Hepatocyte (in vitro differentiated cells): ENCODE measurements around the gene SLC38A10. TPM values are rescaled to one million over a fixed set of nuclear protein-coding genes. Genes with fewer than 3 reads are reported as not detected.
A peak's percentile ranks its signal among the peaks of the same experiment; 100 is the strongest.

Source experiments
- DNase-seq: peaks from one replicate; pipeline ENCODE4 v3.0.0-alpha.2; 2016; ENCODE audit warnings: low spot score
- H2AFZ ChIP-seq: fragments of 200-600 bp; sonication (generic); 2 replicates; pipeline ENCODE4 v1.6.0; 2016; ENCODE audit warnings: antibody characterized with exemption, mild to moderate bottlenecking
- H3K27ac ChIP-seq: fragments of 200-600 bp; sonication (generic); 2 replicates; pipeline ENCODE4 v1.5.1; 2016; ENCODE audit warnings: mild to moderate bottlenecking
- H3K27me3 ChIP-seq: fragments of 200-600 bp; sonication (generic); 2 replicates; pipeline ENCODE4 v1.6.1; 2016
- H3K36me3 ChIP-seq: fragments of 200-600 bp; sonication (generic); replicated peaks from 2 replicates; pipeline ENCODE4 v1.5.1; 2016; ENCODE audit warnings: low read depth; ENCODE audit not compliant: insufficient read depth
- H3K4me1 ChIP-seq: fragments of 200-600 bp; sonication (generic); 2 replicates; pipeline ENCODE4 v1.5.1; 2016; ENCODE audit warnings: mild to moderate bottlenecking, moderate library complexity; ENCODE audit not compliant: insufficient read depth
- H3K4me2 ChIP-seq: fragments of 200-600 bp; sonication (generic); 2 replicates; pipeline ENCODE4 v1.6.0; 2016
- H3K4me3 ChIP-seq: fragments of 200-600 bp; sonication (generic); 2 replicates; pipeline ENCODE4 v1.5.1; 2016; ENCODE audit warnings: mild to moderate bottlenecking
- H3K79me2 ChIP-seq: fragments of 200-600 bp; sonication (generic); 2 replicates; pipeline ENCODE4 v1.6.0; 2017; ENCODE audit warnings: mild to moderate bottlenecking
- H3K9me2 ChIP-seq: fragments of 200-600 bp; sonication (generic); replicated peaks from 2 replicates; pipeline ENCODE4 v1.6.0; 2017; ENCODE audit warnings: mild to moderate bottlenecking; ENCODE audit not compliant: insufficient read depth
- H3K9me3 ChIP-seq: fragments of 200-600 bp; sonication (generic); 2 replicates; pipeline ENCODE4 v1.5.1; 2016; ENCODE audit warnings: low read depth, mild to moderate bottlenecking
- H4K20me1 ChIP-seq: fragments of 200-600 bp; sonication (generic); 2 replicates; pipeline ENCODE4 v1.6.0; 2016; ENCODE audit warnings: mild to moderate bottlenecking; ENCODE audit not compliant: insufficient read depth, poor library complexity, severe bottlenecking
- EZH2 ChIP-seq: fragments of 200-600 bp; sonication (generic); IDR thresholded peaks from 2 replicates; pipeline ENCODE4 v1.6.1; 2016; ENCODE audit warnings: antibody characterized with exemption, mild to moderate bottlenecking, borderline replicate concordance
- EZH2phosphoT487 ChIP-seq: fragments of 200-600 bp; sonication (generic); IDR thresholded peaks from one replicate; pipeline ENCODE4 v1.6.1; 2018; ENCODE audit warnings: antibody characterized with exemption, mild to moderate bottlenecking, low read depth, moderate library complexity; ENCODE audit not compliant: unreplicated experiment, severe bottlenecking
- WGBS: methylation state at CpG from one replicate; pipeline ENCODE4 v1.1.6; 2016; ENCODE audit warnings: low lambda C conversion rate; ENCODE audit errors: missing lambda C conversion rate; 5-methylcytosine and 5-hydroxymethylcytosine counted together
- polyA plus RNA-seq: library from polyadenylated mRNA; unstranded; fragments of >200 nt; fragmentation: Nextera tagmentation; extraction: Ambion mirVana; gene quantifications from 2 replicates; pipeline ENCODE4 v1.2.1, GENCODE V29; 2016
- total RNA-seq: library from RNA; depleted of rRNA; stranded (reverse); fragments of >200 nt; gene quantifications from 2 replicates; pipeline ENCODE4 v1.2.3, GENCODE V29; 2014
- TF ChIP-seq, protein P1 (sequence below): fragments of 200-600 bp; sonication (generic); IDR thresholded peaks from 2 replicates; pipeline ENCODE4 v1.5.1; 2016; ENCODE audit warnings: antibody characterized with exemption, mild to moderate bottlenecking; ENCODE audit not compliant: poor library complexity

The SLC38A10 gene
- total and polyA plus RNA-seq, 2 experiments from 2014 or later: 91.4 to 124 TPM

DNA sequence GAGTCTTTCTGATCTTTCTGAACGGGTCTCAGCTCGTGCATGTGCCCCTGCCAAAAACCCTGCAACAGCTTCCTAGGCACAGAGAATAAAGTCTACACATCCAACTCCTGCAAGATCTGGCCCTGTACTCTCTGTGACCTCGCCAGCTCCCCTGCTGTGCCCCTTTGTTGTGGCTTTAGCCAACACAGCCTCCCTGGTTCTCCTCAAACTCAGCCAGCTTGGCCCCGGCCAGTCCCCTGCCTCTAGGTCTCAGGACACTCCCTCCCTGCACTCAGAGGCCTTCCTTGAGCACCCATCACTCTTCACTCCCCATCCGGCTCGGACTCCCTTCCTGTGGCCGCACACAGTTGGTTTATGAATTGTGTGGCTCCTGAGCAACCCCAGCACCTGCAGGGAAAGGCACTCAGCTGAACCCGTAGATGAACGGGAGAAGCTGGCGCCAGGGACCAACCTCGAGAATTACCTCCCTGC, 73.7 kb downstream of the SLC38A10 start:
- Histone ChIP-seq H2AFZ (no peak overlapping the region), H3K27me3 (no peaks in the 10 kb centered on the region), H3K4me2 (peak overlapping the region; percentile 99), H3K9me3 (no peaks in the 10 kb centered on the region), H3K36me3 (no peaks in the 10 kb centered on the region), H3K4me1 (no peaks in the 10 kb centered on the region), H3K9me2 (no peaks in the 10 kb centered on the region), H3K79me2 (peaks cover 7% of the 10 kb centered on the region), H3K27ac (no peak overlapping the region), H4K20me1 (no peaks in the 10 kb centered on the region), H3K4me3 (no peak overlapping the region)
- TF ChIP-seq, protein P1, sequence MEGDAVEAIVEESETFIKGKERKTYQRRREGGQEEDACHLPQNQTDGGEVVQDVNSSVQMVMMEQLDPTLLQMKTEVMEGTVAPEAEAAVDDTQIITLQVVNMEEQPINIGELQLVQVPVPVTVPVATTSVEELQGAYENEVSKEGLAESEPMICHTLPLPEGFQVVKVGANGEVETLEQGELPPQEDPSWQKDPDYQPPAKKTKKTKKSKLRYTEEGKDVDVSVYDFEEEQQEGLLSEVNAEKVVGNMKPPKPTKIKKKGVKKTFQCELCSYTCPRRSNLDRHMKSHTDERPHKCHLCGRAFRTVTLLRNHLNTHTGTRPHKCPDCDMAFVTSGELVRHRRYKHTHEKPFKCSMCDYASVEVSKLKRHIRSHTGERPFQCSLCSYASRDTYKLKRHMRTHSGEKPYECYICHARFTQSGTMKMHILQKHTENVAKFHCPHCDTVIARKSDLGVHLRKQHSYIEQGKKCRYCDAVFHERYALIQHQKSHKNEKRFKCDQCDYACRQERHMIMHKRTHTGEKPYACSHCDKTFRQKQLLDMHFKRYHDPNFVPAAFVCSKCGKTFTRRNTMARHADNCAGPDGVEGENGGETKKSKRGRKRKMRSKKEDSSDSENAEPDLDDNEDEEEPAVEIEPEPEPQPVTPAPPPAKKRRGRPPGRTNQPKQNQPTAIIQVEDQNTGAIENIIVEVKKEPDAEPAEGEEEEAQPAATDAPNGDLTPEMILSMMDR: no peak
- DNase-seq: no peak
- 84% methylated on average over 9 of the region's 11 CpGs for WGBS

DNA sequence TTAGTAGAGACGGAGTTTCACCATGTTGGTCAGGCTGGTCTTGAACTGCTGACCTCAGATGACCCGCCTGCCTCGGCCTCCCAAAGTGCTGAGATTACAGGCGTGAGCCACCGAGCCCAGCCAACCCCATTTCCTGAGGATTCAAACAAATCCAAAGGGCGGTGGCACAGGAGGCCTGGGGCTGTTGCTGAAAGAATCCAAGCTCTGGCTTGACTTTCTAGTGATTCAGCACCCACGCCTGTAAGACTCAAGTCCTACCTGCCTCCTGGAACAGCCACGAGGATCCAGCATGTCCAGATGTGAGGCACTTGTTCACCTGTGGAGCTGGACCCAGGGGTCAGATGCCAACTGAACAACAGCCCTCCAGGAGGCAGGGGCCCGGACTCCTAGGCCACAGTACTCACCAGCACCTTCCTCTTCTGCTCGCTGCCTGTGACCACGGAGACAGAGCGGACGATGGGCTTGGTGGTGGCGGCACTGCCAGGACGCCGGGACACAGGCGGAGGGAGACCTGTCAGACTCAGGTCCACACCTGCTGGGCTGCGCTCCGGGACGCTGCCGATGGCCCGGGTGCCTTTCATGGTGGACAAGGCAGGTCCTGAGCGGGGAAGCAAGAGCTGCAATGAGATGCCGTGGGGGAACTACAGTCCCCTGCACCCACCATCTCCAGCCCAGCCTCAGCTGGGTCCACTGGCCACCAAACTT, 75.5 kb downstream of the SLC38A10 start:
- H4K20me1 ChIP-seq: no peaks in the 10 kb centered on the region
- WGBS: 98% methylated on average over 24 of the region's 24 CpGs
- H3K79me2 ChIP-seq: peaks cover 7% of the 10 kb centered on the region
- no peak overlapping the region for H3K27ac ChIP-seq
- no peaks in the 10 kb centered on the region for H3K27me3 ChIP-seq
- H3K4me1 ChIP-seq: no peaks in the 10 kb centered on the region
- no peak overlapping the region for H3K4me2 ChIP-seq
- H3K9me3 ChIP-seq: no peaks in the 10 kb centered on the region
- no peak overlapping the region for H2AFZ ChIP-seq
- H3K36me3 ChIP-seq: no peaks in the 10 kb centered on the region
- no peak for TF ChIP-seq EZH2
- TF ChIP-seq, protein P1: no peak
- no peak for TF ChIP-seq EZH2phosphoT487
- no peaks in the 10 kb centered on the region for H3K9me2 ChIP-seq
- H3K4me3 ChIP-seq: no peak overlapping the region
- no peak for DNase-seq

DNA sequence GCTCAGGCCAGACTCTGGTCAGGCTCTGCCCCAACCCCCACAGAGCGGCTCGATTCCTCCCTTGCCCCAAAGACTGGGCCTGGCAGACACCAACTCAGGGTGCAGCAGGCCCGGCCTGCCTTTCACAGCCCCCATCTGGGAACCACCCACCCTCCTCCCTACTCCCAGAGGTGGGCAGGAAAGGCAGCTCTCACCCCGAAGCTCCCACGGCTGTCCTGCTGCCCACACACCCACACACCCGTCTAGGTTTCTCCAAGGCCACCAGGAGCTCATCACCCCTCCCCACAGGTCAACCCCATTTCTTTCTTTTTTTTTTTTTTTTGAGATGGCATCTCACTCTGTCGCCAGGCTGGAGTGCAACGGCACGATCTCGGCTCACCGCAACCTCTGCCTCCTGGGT, 76.1 kb downstream of the SLC38A10 start:
- no peak overlapping the region for H3K27ac ChIP-seq
- no peaks in the 10 kb centered on the region for H4K20me1 ChIP-seq
- 96% methylated on average over 11 of the region's 11 CpGs for WGBS
- no peaks in the 10 kb centered on the region for H3K27me3 ChIP-seq
- no peak overlapping the region for H3K4me2 ChIP-seq
- no peak overlapping the region for H2AFZ ChIP-seq
- TF ChIP-seq, protein P1: no peak
- no peak for DNase-seq
- H3K4me1 ChIP-seq: no peaks in the 10 kb centered on the region
- H3K4me3 ChIP-seq: no peak overlapping the region
- peaks cover 7% of the 10 kb centered on the region for H3K79me2 ChIP-seq
- no peaks in the 10 kb centered on the region for H3K9me2 ChIP-seq
- H3K9me3 ChIP-seq: no peaks in the 10 kb centered on the region
- no peaks in the 10 kb centered on the region for H3K36me3 ChIP-seq

DNA sequence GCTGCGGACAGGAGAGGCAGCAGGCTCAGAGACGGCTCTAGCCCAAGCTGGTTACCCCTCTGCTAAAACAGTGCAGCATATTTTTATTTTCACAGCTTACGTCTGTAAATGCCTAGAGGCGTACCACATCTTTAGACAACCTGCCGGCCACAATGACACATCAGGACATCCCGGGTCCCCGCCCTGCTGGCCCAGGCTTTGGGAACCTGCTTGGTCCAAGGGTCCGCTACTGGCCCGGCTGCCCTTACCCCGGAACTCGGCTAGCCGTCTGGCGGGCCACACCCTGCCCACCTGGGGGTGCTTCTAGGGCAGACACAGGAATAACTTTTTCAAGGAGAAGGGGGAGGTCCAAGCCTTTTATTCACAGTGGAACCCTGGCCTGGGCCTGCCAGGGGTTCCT, 76.6 kb downstream of the SLC38A10 start:
- Histone ChIP-seq H3K4me2 (no peak overlapping the region), H3K9me2 (no peaks in the 10 kb centered on the region), H3K36me3 (no peaks in the 10 kb centered on the region), H3K4me1 (no peaks in the 10 kb centered on the region), H2AFZ (no peak overlapping the region), H3K4me3 (no peak overlapping the region), H3K79me2 (peaks cover 7% of the 10 kb centered on the region), H3K27me3 (no peaks in the 10 kb centered on the region), H3K9me3 (no peaks in the 10 kb centered on the region), H3K27ac (no peak overlapping the region), H4K20me1 (no peaks in the 10 kb centered on the region)
- WGBS: 88% methylated on average over 13 of the region's 13 CpGs
- DNase-seq: no peak
- TF ChIP-seq, protein P1: no peak
- TF ChIP-seq EZH2phosphoT487: no peak
- TF ChIP-seq EZH2: no peak
